Measurements from ENCODE around the gene MAGI1.

GRCh38 chr3:65701516-65701915 lies 337.2 kb downstream of the MAGI1 start:
- TF ChIP-seq GATA2 (IDR thresholded peaks at IDR 0.05; ENCODE audit: low read depth, low read length) (no peak), GATA3 (IDR thresholded peaks at IDR 0.05; ENCODE audit: low read depth, low read length) (no peak)

Measured in SH-SY5Y (cell line).